Tongue (tissue), 2 donors: Measurements from ENCODE around the gene GATA2. TPM values are rescaled to one million over a fixed set of nuclear protein-coding genes. Genes with fewer than 3 reads are reported as not detected.

ENCODE experiments used
- DNase-seq: peaks from one replicate; pipeline ENCODE4 v3.0.0-alpha.2; 2015
- total RNA-seq: library from RNA; depleted of rRNA; stranded (reverse); fragments of >200 nt; gene quantifications from one replicate; pipeline ENCODE4 v1.2.3, GENCODE V29; 2014

Gene GATA2
- total RNA-seq, 1 donor from 2014 or later: 6.3 TPM

- DNase-seq: no peak
These were observed 8.4 kb upstream of the GATA2 start for GRCh38 chr3:128501431-128501830.

- no peak for DNase-seq
These were observed 7.6 kb upstream of the GATA2 start for GRCh38 chr3:128500556-128500955.

GRCh38 chr3:128499724-128500275 is 6.8 kb upstream of the GATA2 start:
- DNase-seq: no peak

- no peak for DNase-seq
These were observed 6.0 kb upstream of the GATA2 start for GRCh38 chr3:128498901-128499530.

- DNase-seq: peak; percentile 8
These were observed 5.2 kb upstream of the GATA2 start for GRCh38 chr3:128498127-128498626.

GRCh38 chr3:128497305-128498126 is 4.5 kb upstream of the GATA2 start:
- DNase-seq: peak; percentile 75

GRCh38 chr3:128496602-128497304 is 3.8 kb upstream of the GATA2 start:
- peak; percentile 15 for DNase-seq

- DNase-seq: no peak
These were observed 3.1 kb upstream of the GATA2 start for GRCh38 chr3:128496019-128496601.

GRCh38 chr3:128495435-128495970 is 2.5 kb upstream of the GATA2 start:
- no peak for DNase-seq

GRCh38 chr3:128494367-128494650 is 1.3 kb upstream of the GATA2 start:
- no peak for DNase-seq

GRCh38 chr3:128493570-128494366 is 767 bp upstream of the GATA2 start:
- no peak for DNase-seq

GRCh38 chr3:128491941-128492670 is 895 bp downstream of the GATA2 start:
- peak; percentile 29 for DNase-seq

- peak; percentile 46 for DNase-seq
These were observed 1.4 kb downstream of the GATA2 start for GRCh38 chr3:128491691-128491940.

GRCh38 chr3:128490915-128491690 is 1.9 kb downstream of the GATA2 start:
- DNase-seq: peak; percentile 19

- no peak for DNase-seq
These were observed 2.4 kb downstream of the GATA2 start for GRCh38 chr3:128490650-128490914.

- DNase-seq: peak; percentile 42
These were observed 2.9 kb downstream of the GATA2 start for GRCh38 chr3:128489927-128490649.

GRCh38 chr3:128489674-128489926 is 3.4 kb downstream of the GATA2 start:
- DNase-seq: no peak

- DNase-seq: peak; percentile 56
These were observed 3.9 kb downstream of the GATA2 start for GRCh38 chr3:128488991-128489673.

GRCh38 chr3:128488636-128488990 is 4.4 kb downstream of the GATA2 start:
- peak; percentile 13 for DNase-seq
